Caco-2 (cell line): ENCODE data around the gene YY1. TPM values are rescaled to one million over a fixed set of nuclear protein-coding genes. Genes with fewer than 3 reads are reported as not detected.
A peak's percentile ranks its signal among the peaks of the same experiment; 100 is the strongest.

Source experiments
- BruUV-seq: library from RNA; stranded (reverse); fragments of 400-500 nt; replicated peaks from 2 replicates; lab custom pipeline; 2021; lab: Mats Ljungman, UMichigan
- CTCF ChIA-PET: fragments of 300-600 bp; sonication (Branson Sonifier 250); formaldehyde crosslinking; loops from one replicate; lab custom pipeline; 2022; ENCODE audit warnings: antibody characterized with exemption; lab: Charles Lee
- POLR2A ChIA-PET: fragments of 300-600 bp; sonication (Branson Sonifier 250); formaldehyde crosslinking; loops from one replicate; lab custom pipeline; 2022; ENCODE audit warnings: antibody characterized with exemption; lab: Charles Lee
- DNase-seq, 2 experiments: peaks; one replicate each; pipeline versions ENCODE4 v3.0.0 to v3.0.0-alpha.2; 2020 to 2022
- H3K27me3 ChIP-seq: replicated peaks from 2 replicates; pipeline ENCODE4 v1.6.0; 2011; ENCODE audit warnings: low read length; ENCODE audit not compliant: control insufficient read depth, insufficient read depth
- H3K36me3 ChIP-seq: 2 replicates; pipeline ENCODE4 v1.5.1; 2011; ENCODE audit warnings: low read length; ENCODE audit not compliant: control insufficient read depth, insufficient read depth
- H3K4me1 ChIP-seq: fragments of 250-450 bp; sonication (Bioruptor Pico); 2 replicates; pipeline ENCODE4 v1.5.1; 2020; ENCODE audit warnings: mild to moderate bottlenecking
- H3K4me3 ChIP-seq: 2 replicates; pipeline ENCODE4 v1.5.1; 2011; ENCODE audit warnings: low read depth, mild to moderate bottlenecking, control low read depth, low read length
- H3K9me3 ChIP-seq: fragments of 250-450 bp; sonication (Bioruptor Pico); 2 replicates; pipeline ENCODE4 v1.5.1; 2020; ENCODE audit warnings: mild to moderate bottlenecking, moderate library complexity
- H3K27ac Mint-ChIP-seq: one replicate; pipeline ENCODE4 v1.8.0; 2022; ENCODE audit warnings: mixed read lengths; ENCODE audit not compliant: unreplicated experiment
- H3K27me3 Mint-ChIP-seq: one replicate; pipeline ENCODE4 v1.8.0; 2022; ENCODE audit warnings: mixed read lengths; ENCODE audit not compliant: insufficient read depth, unreplicated experiment
- H3K36me3 Mint-ChIP-seq: one replicate; pipeline ENCODE4 v1.8.0; 2022; ENCODE audit warnings: mild to moderate bottlenecking, mixed read lengths; ENCODE audit not compliant: insufficient read depth, unreplicated experiment
- H3K4me1 Mint-ChIP-seq: one replicate; pipeline ENCODE4 v1.8.0; 2022; ENCODE audit warnings: low read depth, mixed read lengths; ENCODE audit not compliant: unreplicated experiment
- H3K4me3 Mint-ChIP-seq: one replicate; pipeline ENCODE4 v1.8.0; 2022; ENCODE audit warnings: mild to moderate bottlenecking, moderate library complexity, mixed read lengths; ENCODE audit not compliant: unreplicated experiment
- H3K9me3 Mint-ChIP-seq: one replicate; pipeline ENCODE4 v1.8.0; 2022; ENCODE audit warnings: mixed read lengths; ENCODE audit not compliant: unreplicated experiment
- CTCF ChIP-seq, 2 experiments: fragments of 200-600 bp in 1 of 2; IDR thresholded peaks; 1 replicate in 1 of 2; 2 replicates in 1 of 2; pipeline versions ENCODE4 v1.5.1 to v1.8.0; 2011 to 2022; ENCODE audit warnings: antibody characterized with exemption in 1 of 2, control low read depth in 1 of 2, inconsistent platforms in 1 of 2, low read depth in 1 of 2, low read length in 1 of 2, mild to moderate bottlenecking in 1 of 2, moderate library complexity in 1 of 2; ENCODE audit not compliant: insufficient read depth in 1 of 2, severe bottlenecking in 1 of 2, unreplicated experiment in 1 of 2
- intact Hi-C: fragments of 100-400 bp; cut with micrococcal nuclease; formaldehyde crosslinking; loops from one replicate; pipeline ENCODE4 v1.10.0; 2022; ENCODE audit not compliant: unreplicated experiment
- total RNA-seq: library from RNA; stranded (reverse); gene quantifications from 2 replicates; pipeline ENCODE4 v1.2.3, GENCODE V29; 2022

Gene YY1
- total RNA-seq, 1 experiment from 2014 or later: 94.1 TPM

- Histone ChIP-seq H3K27me3 (no peaks in the 10 kb centered on the region), H3K4me1 (peaks cover 14% of the 10 kb centered on the region; the same call in 1 of the 2 replicates), H3K4me3 (peak overlapping the region; percentile 82), H3K36me3 (no peaks in the 10 kb centered on the region), H3K9me3 (no peaks in the 10 kb centered on the region)
- ChIA-PET POLR2A (no interaction called here), CTCF (no interaction called here)
- TF ChIP-seq CTCF (IDR thresholded peaks at IDR 0.05; ENCODE audit: insufficient read depth in 1 of 2, low read depth in 1 of 2, low read length in 1 of 2, severe bottlenecking in 1 of 2, unreplicated experiment in 1 of 2): no peak
- DNase-seq: peak in 1 of 2 experiments; percentile 47
- Mint-ChIP-seq H3K27ac (no peak overlapping the region), H3K36me3 (no peaks in the 10 kb centered on the region), H3K9me3 (no peaks in the 10 kb centered on the region), H3K27me3 (no peaks in the 10 kb centered on the region), H3K4me3 (peak overlapping the region; percentile 88), H3K4me1 (peaks cover 10% of the 10 kb centered on the region)
- intact Hi-C loops: no loop called here
- BruUV-seq: no TSS peak
Observed at GRCh38 chr14:100304825-100305323, 65.9 kb downstream of the YY1 start.

- Mint-ChIP-seq H3K27me3 (no peaks in the 10 kb centered on the region), H3K4me1 (peaks cover 10% of the 10 kb centered on the region), H3K36me3 (no peaks in the 10 kb centered on the region), H3K27ac (no peak overlapping the region), H3K9me3 (no peaks in the 10 kb centered on the region), H3K4me3 (peak overlapping the region; percentile 88)
- intact Hi-C loops: no loop called here
- H3K36me3 ChIP-seq: no peaks in the 10 kb centered on the region
- peak in 1 of 2 experiments; percentile 30 for DNase-seq
- ChIA-PET CTCF (interaction anchor here (0.6 kb wide), 1 partner anchor 78 kb away, joined by 3 read pairs; no protein-coding TSS in a partner anchor), POLR2A (no interaction called here)
- no peaks in the 10 kb centered on the region for H3K9me3 ChIP-seq
- TF ChIP-seq CTCF (IDR thresholded peaks at IDR 0.05; ENCODE audit: insufficient read depth in 1 of 2, low read depth in 1 of 2, low read length in 1 of 2, severe bottlenecking in 1 of 2, unreplicated experiment in 1 of 2): no peak
- H3K4me3 ChIP-seq: peak overlapping the region; percentile 82
- BruUV-seq: TSS peak; percentile 26
- peaks cover 14% of the 10 kb centered on the region; the same call in 1 of the 2 replicates for H3K4me1 ChIP-seq
- no peaks in the 10 kb centered on the region for H3K27me3 ChIP-seq
Observed at GRCh38 chr14:100305324-100306100, 66.6 kb downstream of the YY1 start.

- peaks cover 10% of the 10 kb centered on the region for H3K4me1 Mint-ChIP-seq
- CTCF ChIA-PET: interaction anchor here (0.6 kb wide), 1 partner anchor 78 kb away, joined by 3 read pairs; no protein-coding TSS in a partner anchor
- Histone ChIP-seq H3K9me3 (no peaks in the 10 kb centered on the region), H3K4me1 (peaks cover 14% of the 10 kb centered on the region; the same call in 1 of the 2 replicates), H3K36me3 (no peaks in the 10 kb centered on the region), H3K4me3 (peak within 1 kb of the TSS; percentile 82), H3K27me3 (no peaks in the 10 kb centered on the region)
- peak; percentile 67 to 91 for DNase-seq
- no peaks in the 10 kb centered on the region for H3K27me3 Mint-ChIP-seq
- no TSS peak for BruUV-seq
- intact Hi-C loops: no loop called here
- no peak within 1 kb of the TSS for H3K27ac Mint-ChIP-seq
- TF ChIP-seq CTCF (IDR thresholded peaks at IDR 0.05; ENCODE audit: insufficient read depth in 1 of 2, low read depth in 1 of 2, low read length in 1 of 2, severe bottlenecking in 1 of 2, unreplicated experiment in 1 of 2): no peak
- H3K9me3 Mint-ChIP-seq: no peaks in the 10 kb centered on the region
- POLR2A ChIA-PET: interaction anchor here (0.6 kb wide), 1 partner anchor 31 kb away, joined by 3 read pairs; no protein-coding TSS in a partner anchor
- no peaks in the 10 kb centered on the region for H3K36me3 Mint-ChIP-seq
- H3K4me3 Mint-ChIP-seq: peak within 1 kb of the TSS; percentile 88
Observed at GRCh38 chr14:100306101-100306997, 67.4 kb downstream of the YY1 start, which contains the start of gene SLC25A29. Gene SLC25A29, minus strand, starts transcription at chr14:100306444. Its CDS starts 212 bp downstream, at chr14:100306232.
